ENCODE measurements around the gene ATP6V1F.

ATP6V1F gene

GRCh38 chr7:128902761-128903585 is 40.3 kb downstream of the ATP6V1F start:
- 89% methylated on average over 12 of the region's 12 CpGs for WGBS
- H3K9me3 ChIP-seq (ENCODE audit: insufficient read depth, low read depth, low read length), result peaks cover 11% of the 10 kb centered on the region
- no peak overlapping the region for H3K9ac ChIP-seq (ENCODE audit: low read depth, low read length)
- H3K4me3 ChIP-seq (ENCODE audit: low read length), result no peak overlapping the region
- no peak overlapping the region for H3K27ac ChIP-seq (ENCODE audit: low read depth, low read length)
- H3K36me3 ChIP-seq (ENCODE audit: insufficient read depth, low read length), result no peaks in the 10 kb centered on the region; the same call in 1 of the 2 replicates
- H3K4me1 ChIP-seq (ENCODE audit: insufficient read depth, low read length), result no peaks in the 10 kb centered on the region
- no peaks in the 10 kb centered on the region for H3K27me3 ChIP-seq (ENCODE audit: insufficient read depth, low read length)

DNA sequence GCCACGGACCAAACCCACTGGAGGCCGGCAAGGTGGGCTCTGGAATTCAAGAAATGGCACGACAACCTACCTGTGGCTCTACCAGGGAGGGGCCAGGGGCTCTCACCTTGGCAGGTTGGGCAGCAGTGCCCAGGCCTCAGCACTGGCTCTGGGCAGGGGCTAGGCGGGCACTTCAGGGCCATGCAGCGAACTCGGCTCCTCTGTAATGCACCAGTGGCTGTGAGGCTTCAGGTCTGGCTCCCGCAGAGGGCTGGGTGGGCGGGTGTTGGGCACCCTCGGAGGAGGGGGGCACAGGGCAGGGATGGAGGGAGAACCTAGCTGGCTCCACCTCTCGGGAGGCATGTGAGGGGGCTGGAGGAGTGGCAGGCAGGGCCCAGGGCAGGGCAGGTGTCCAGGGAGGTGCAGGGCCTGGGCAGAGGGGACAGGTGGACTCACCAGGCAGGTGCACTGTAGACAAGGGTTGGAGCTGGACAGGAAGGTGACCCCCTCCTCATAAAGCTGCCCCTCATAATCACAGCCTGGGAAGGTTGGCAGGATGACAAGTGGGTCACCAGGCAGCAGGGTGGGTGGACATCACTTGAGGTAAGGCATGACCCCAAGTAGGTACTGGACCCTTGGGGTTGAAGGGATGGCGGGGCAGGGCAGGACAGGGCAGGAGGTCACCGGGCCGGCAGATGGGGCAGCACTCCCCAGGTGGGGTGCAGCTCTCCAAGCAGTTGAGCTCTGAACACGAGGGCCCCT is 41.1 kb downstream of the ATP6V1F start:
- 89% methylated on average over 14 of the region's 14 CpGs for WGBS

DNA sequence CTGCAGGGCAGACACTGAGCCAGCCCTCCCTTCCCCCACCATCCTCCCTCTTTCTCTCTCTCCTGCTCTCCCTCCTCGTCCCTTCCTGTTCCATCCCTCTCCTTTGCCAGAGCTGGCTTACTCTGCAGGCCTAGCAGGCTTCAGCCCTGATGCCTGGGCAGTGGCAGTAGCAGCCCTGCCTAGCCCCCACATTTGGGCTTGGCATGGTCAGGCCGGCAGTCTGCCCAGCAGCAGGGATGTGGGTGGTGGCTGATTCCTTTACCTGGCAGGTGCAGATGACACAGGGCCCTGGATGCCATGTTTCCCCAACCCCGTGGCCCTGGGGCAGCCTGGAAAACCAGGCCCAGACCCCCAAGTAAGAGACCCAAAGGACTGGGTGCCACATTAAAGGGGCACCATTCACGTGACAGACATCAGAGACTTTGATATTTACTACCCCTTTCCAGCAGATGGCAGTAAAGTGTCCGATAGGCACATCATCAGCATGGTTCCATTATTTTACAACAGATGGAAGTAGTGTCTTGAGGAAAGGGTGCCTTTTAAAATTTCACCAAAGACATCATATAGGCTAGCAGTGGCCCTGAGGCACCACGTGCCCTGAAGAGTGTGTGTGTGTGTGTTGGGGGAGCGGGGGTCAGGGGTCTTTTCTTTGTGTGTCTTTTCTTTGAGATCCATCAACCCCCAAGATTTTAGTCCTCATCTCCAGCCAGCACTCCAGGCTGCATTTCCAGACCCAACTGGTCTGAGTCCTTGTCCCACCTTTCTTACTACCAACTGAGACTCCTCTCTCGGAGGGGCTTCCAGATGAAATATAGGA is 41.9 kb downstream of the ATP6V1F start:
- Histone ChIP-seq H3K27me3 (ENCODE audit: insufficient read depth, low read length) (peaks cover 14% of the 10 kb centered on the region), H3K27ac (ENCODE audit: low read depth, low read length) (no peak overlapping the region), H3K9ac (ENCODE audit: low read depth, low read length) (no peak overlapping the region), H3K36me3 (ENCODE audit: insufficient read depth, low read length) (no peaks in the 10 kb centered on the region), H3K9me3 (ENCODE audit: insufficient read depth, low read depth, low read length) (no peaks in the 10 kb centered on the region; the same call in 1 of the 2 replicates), H3K4me3 (ENCODE audit: low read length) (no peak overlapping the region), H3K4me1 (ENCODE audit: insufficient read depth, low read length) (peaks cover 3% of the 10 kb centered on the region; the same call in 1 of the 2 replicates)
- 71% methylated on average over 6 of the region's 8 CpGs for WGBS

More for the DNA sequence above, 41.1 kb downstream of the ATP6V1F start:
- Histone ChIP-seq H3K4me1 (ENCODE audit: insufficient read depth, low read length) (no peaks in the 10 kb centered on the region), H3K36me3 (ENCODE audit: insufficient read depth, low read length) (no peaks in the 10 kb centered on the region; the same call in 1 of the 2 replicates), H3K9ac (ENCODE audit: low read depth, low read length) (no peak overlapping the region), H3K4me3 (ENCODE audit: low read length) (no peak overlapping the region), H3K9me3 (ENCODE audit: insufficient read depth, low read depth, low read length) (peaks cover 7% of the 10 kb centered on the region), H3K27me3 (ENCODE audit: insufficient read depth, low read length) (peaks cover 6% of the 10 kb centered on the region), H3K27ac (ENCODE audit: low read depth, low read length) (no peak overlapping the region)

DNA sequence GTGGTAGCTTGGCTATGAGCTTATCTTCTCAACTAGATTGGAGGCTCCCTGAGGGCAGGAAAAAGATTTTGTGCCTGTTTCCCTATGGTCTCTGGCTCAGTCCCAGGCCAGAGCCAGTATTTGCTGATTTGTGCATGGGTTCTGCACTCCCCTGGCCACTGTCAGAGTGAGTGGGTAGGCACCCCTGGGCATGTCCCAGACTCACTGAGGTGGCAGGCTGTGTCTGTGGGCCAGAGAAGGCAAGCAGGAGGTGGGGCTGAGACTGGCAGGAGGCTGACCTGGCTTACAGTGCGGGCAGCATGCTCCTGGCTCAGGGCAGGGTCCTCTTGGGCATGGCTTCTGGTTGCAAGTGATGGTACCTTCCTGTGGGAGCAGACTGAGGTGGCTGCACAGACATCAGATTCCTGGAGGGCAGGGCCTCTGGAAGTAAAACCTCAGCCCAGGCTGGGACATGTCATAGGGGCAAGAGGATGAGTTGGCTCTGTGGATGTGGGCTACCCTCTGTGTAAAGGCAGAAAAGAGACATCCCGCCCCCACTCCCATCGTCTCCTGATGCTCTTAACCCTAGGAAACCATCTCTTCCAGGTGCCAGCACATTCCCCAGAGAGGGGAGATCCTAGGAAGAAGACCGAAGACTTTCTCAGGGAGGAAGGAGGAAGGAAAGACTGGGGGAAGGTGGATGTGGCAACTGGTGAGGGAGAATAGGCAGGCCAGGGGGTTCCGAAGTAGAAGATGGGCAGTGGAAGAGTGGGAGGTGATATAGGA is 43.5 kb downstream of the ATP6V1F start:
- peaks cover 30% of the 10 kb centered on the region for H3K27me3 ChIP-seq (ENCODE audit: insufficient read depth, low read length)
- no peak overlapping the region for H3K27ac ChIP-seq (ENCODE audit: low read depth, low read length)
- H3K36me3 ChIP-seq (ENCODE audit: insufficient read depth, low read length), result no peaks in the 10 kb centered on the region
- no peak overlapping the region for H3K9ac ChIP-seq (ENCODE audit: low read depth, low read length)
- H3K4me3 ChIP-seq (ENCODE audit: low read length), result no peak overlapping the region
- H3K9me3 ChIP-seq (ENCODE audit: insufficient read depth, low read depth, low read length), result no peaks in the 10 kb centered on the region
- H3K4me1 ChIP-seq (ENCODE audit: insufficient read depth, low read length), result peaks cover 9% of the 10 kb centered on the region
- 87% methylated on average over 4 of the region's 5 CpGs for WGBS

DNA sequence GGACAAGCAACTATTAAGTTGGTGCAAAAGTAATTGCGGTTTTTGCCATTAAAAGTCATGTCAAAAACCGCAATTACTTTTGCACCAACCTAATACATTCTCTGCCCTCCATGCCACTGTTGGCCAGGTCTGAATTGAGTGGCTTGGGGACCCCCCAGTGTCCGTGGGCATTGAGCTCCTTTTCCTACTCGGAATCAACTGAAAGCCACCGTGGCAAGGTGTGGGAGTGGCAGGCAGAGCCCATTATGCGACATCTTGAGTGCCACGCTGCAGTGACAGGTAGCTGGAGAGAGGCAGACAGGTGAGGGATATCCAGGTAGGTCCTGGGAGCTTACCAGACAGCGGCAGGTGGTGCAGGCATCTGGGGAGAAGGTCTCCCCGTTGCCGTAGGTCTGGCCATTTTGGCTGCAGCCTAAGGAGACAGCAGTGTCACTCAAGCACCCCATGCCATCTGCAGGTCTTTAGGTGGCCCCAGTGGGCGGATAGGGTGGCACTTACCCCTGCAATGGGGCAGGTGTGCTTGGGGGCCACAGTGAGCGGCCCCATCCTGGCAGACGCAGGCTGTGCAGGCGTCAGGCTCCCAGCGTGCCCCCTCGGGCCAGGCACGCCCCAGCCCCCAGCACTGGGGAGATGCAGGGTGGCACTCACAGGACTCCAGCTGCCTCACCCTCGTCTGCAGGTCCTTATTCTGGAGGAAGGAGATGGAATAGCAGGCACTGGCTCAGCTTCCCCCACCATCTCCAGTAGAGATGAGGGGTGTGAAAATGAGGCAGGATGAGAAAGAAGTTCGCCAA is 44.3 kb downstream of the ATP6V1F start:
- no peak overlapping the region for H3K4me3 ChIP-seq (ENCODE audit: low read length)
- peaks cover 16% of the 10 kb centered on the region for H3K4me1 ChIP-seq (ENCODE audit: insufficient read depth, low read length)
- peaks cover 32% of the 10 kb centered on the region for H3K27me3 ChIP-seq (ENCODE audit: insufficient read depth, low read length)
- H3K27ac ChIP-seq (ENCODE audit: low read depth, low read length), result no peak overlapping the region
- 94% methylated on average over 19 of the region's 19 CpGs for WGBS
- H3K9ac ChIP-seq (ENCODE audit: low read depth, low read length), result no peak overlapping the region
- no peaks in the 10 kb centered on the region for H3K9me3 ChIP-seq (ENCODE audit: insufficient read depth, low read depth, low read length)
- H3K36me3 ChIP-seq (ENCODE audit: insufficient read depth, low read length), result no peaks in the 10 kb centered on the region

GRCh38 chr7:128908750-128909624 is 46.3 kb downstream of the ATP6V1F start:
- H3K27me3 ChIP-seq (ENCODE audit: insufficient read depth, low read length), result peaks cover 35% of the 10 kb centered on the region
- WGBS, result 78% methylated on average over 6 of the region's 6 CpGs
- H3K4me1 ChIP-seq (ENCODE audit: insufficient read depth, low read length), result peaks cover 17% of the 10 kb centered on the region
- H3K36me3 ChIP-seq (ENCODE audit: insufficient read depth, low read length), result no peaks in the 10 kb centered on the region
- H3K27ac ChIP-seq (ENCODE audit: low read depth, low read length), result no peak overlapping the region
- H3K4me3 ChIP-seq (ENCODE audit: low read length), result peak overlapping the region; percentile 56
- H3K9ac ChIP-seq (ENCODE audit: low read depth, low read length), result no peak overlapping the region
- H3K9me3 ChIP-seq (ENCODE audit: insufficient read depth, low read depth, low read length), result no peaks in the 10 kb centered on the region

DNA sequence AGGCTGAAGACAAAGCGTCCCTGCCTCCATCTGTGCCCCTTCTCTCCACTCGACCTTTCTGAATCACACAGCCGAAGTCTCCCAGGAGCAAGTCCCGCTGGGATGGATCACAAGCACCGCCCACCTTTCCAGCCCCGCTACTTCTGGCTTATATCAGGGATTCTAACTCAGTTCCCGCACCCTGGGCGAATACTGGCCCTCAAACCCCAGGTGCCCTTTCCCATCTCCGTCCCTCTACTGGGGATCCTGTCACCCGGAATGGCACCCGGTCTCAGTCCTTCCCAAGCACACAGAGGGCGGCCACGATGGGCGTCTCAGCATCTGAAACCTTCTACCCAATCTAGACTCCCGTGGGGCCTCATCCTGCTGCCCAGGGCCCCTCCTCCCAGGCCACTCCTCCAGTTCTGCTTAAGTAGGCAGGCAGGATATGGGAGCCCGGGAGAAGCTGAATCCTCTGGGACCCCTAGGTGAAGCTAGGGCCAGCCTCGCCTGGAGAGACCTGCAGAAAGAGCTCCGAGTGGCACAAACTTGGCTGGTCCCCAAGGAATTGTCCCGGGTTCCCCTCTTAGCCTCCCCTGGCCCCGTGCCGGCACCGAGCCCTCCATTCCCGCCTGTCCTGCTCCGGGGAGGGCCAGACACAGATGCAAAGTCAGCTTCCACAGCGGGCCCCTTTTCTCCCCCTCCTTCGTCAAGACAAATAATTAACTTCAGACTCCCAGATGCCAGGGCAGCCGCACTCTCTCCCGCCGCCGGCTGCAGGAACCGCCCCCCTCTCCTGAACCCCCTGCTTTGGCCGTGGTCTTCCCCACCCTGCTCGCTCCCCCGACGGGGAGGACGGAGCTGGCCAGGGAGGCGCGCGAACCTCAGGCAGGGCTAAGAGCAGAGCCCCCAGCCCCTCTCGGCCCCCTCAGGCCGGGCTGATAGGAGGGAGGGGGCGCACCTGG is 47.2 kb downstream of the ATP6V1F start:
- Histone ChIP-seq H3K9me3 (ENCODE audit: insufficient read depth, low read depth, low read length) (no peaks in the 10 kb centered on the region), H3K9ac (ENCODE audit: low read depth, low read length) (peak overlapping the region; percentile 57)

DNA sequence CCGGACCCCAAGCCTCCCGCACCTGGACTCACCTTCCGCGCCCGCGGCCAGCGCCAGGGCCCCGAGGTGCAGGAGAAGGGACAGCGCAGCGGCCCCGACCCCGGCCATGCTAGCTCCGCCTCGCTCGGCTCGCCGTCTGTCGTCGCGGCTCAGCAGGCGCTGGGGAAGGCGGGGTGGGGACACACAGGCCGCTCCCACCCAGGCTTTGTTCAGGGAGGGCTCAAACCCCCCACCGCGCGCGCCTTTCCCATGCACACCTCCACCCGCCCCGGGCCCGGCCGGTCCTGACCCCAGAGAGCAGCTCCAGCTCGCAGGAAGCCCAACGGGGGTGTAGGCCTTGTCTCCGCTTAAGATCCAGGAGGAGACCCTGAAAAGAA is 47.9 kb downstream of the ATP6V1F start, which contains the start of gene KCP:
KCP (minus strand) TSS at position 141 of the 377 bp plus-strand sequence; CDS start at position 108, 33 bp downstream.
- peaks cover 21% of the 10 kb centered on the region for H3K4me1 ChIP-seq (ENCODE audit: insufficient read depth, low read length)
- H3K9me3 ChIP-seq (ENCODE audit: insufficient read depth, low read depth, low read length), result no peaks in the 10 kb centered on the region
- H3K27ac ChIP-seq (ENCODE audit: low read depth, low read length), result peak within 1 kb of the TSS; percentile 61; the same call in 1 of the 2 replicates
- H3K36me3 ChIP-seq (ENCODE audit: insufficient read depth, low read length), result no peaks in the 10 kb centered on the region
- H3K9ac ChIP-seq (ENCODE audit: low read depth, low read length), result peak within 1 kb of the TSS; percentile 57
- peaks cover 49% of the 10 kb centered on the region for H3K27me3 ChIP-seq (ENCODE audit: insufficient read depth, low read length)
- H3K4me3 ChIP-seq (ENCODE audit: low read length), result peak within 1 kb of the TSS; percentile 56
- WGBS, result 2% methylated on average over 34 of the region's 34 CpGs

More for the DNA sequence above, 47.2 kb downstream of the ATP6V1F start:
- Histone ChIP-seq H3K4me1 (ENCODE audit: insufficient read depth, low read length) (peaks cover 21% of the 10 kb centered on the region), H3K36me3 (ENCODE audit: insufficient read depth, low read length) (no peaks in the 10 kb centered on the region), H3K4me3 (ENCODE audit: low read length) (peak overlapping the region; percentile 56), H3K27me3 (ENCODE audit: insufficient read depth, low read length) (peaks cover 44% of the 10 kb centered on the region), H3K27ac (ENCODE audit: low read depth, low read length) (peak overlapping the region; percentile 35; the same call in 1 of the 2 replicates)
- WGBS, result under 1% methylated on average over 42 of the region's 42 CpGs
